HEK293 (cell line): ENCODE measurements around the gene LCN9.

Experiments used
- CTCF ChIP-seq: fragments of 450-650 bp; formaldehyde crosslinking; IDR thresholded peaks from 2 replicates; pipeline ENCODE4 v1.5.1; 2016; ENCODE audit warnings: missing biosample characterization, missing genetic modification characterization
- ZBTB11 ChIP-seq: fragments of 450-650 bp; formaldehyde crosslinking; conservative IDR thresholded peaks from 2 replicates; pipeline ENCODE4 v1.5.1; 2016; ENCODE audit warnings: low read depth, missing biosample characterization, missing genetic modification characterization
- ZNF140 ChIP-seq: fragments of 450-650 bp; formaldehyde crosslinking; IDR thresholded peaks from 2 replicates; pipeline ENCODE4 v1.5.1; 2016; ENCODE audit warnings: missing biosample characterization, missing genetic modification characterization
- ZNF174 ChIP-seq: fragments of 450-650 bp; formaldehyde crosslinking; IDR thresholded peaks from 2 replicates; pipeline ENCODE4 v1.5.0; 2017; ENCODE audit warnings: missing biosample characterization, mild to moderate bottlenecking, missing genetic modification characterization
- ZNF449 ChIP-seq: fragments of 450-650 bp; formaldehyde crosslinking; IDR thresholded peaks from 2 replicates; pipeline ENCODE4 v1.5.1; 2017; ENCODE audit warnings: missing biosample characterization, mild to moderate bottlenecking, missing genetic modification characterization, moderate library complexity

- TF ChIP-seq ZNF174 (tag by site-specific recombination): no peak
- TF ChIP-seq ZNF449 (tag by site-specific recombination): no peak
- TF ChIP-seq ZBTB11: no peak
- TF ChIP-seq ZNF140: no peak
- no peak for TF ChIP-seq CTCF (tag by site-specific recombination)
Measured at GRCh38 chr9:135687216-135687615, 24.1 kb downstream of the LCN9 start.
